NCI-H748 (cell line): Measurements from ENCODE around the gene DNAH1.
"Not testable (repeated sequence)": the region's sequence is repeated elsewhere in the genome, so short reads cannot be mapped to it uniquely, and the experiment has no call there.

Source experiments
- DNase-seq: peaks from one replicate; lab custom pipeline; 2025; ENCODE audit not compliant: unreplicated experiment; lab: John Stamatoyannopoulos, UW

Gene DNAH1

DNA sequence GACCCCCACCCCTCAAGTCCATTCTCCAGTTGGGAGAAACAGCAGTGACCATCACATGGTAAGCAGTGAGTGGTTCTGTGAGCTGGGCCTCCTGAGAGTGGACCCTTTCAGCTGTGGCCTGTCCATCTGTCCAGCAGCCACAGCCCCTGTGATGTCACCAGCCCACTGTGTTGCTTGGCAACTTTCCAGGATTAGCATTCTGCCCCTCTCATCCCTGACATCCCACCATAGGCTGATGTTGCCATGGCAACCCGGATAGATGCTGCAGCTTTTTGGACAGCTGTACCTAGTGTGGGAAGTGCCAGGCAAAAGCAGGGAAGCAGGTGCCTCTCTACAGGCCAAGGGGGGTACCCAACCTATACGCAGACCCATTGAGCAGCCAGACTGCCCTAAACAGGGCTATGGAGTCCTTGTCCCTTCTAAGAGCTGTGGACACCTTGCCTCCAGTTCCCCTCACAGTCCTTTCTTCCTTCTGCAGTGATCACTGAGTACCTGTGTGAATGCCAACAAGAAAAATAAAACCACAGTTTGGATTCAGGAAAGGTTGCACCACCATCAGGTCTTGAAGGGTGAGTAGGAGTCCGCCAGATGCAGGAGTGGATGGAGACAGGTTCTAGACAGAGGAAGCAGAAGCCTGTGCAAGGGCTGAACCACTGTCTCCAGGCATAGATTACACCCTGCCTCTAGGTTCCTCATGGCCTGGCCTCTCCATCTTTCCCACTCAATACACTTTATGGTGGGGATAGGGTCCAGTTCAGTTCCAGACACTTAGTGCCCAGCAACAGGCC lies at the start of gene DNAH1:
DNAH1 (plus strand) TSS at position 343 of the 788 bp plus-strand sequence. CDS start 6,124 bp downstream, outside the sequence.
- DNase-seq: peak; percentile 91

DNA sequence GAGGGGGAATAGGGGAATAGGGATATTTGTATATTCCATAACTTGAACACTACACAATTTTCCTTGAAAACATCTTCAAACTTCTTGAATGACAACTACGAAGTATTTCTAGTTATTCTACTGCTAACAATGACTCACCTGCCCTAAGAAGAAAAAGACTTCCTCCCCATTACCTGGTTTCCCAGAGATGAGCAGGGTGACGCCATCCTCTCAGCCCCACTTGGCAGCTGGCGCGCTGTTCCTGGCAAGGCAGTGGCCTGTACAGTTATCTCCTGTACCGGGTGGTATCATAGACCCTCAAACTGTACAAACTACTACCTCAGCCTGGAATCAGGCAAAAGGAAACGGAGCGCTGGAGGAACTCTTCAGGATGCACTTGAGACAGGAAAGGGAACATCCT lies 48.1 kb upstream of the DNAH1 start:
- DNase-seq: no peak

DNA sequence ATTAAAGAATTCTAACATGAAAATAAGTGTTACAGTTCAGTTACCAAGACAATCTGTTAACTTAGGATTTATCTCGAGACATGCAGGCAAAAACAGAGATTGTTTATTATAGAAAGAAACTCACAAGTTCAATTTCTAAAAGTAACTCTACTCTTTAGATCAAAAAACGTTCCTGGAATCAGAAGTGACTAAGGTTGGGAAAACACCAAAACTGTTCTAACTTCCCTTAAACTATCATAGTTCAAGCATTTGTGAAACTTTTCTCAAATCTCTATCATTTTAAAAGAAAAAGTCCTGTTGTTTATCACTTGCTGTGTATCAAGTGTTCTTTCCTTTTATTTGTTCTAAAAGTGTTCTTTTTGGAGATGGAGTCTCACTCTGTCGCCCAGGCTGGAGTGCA lies 46.3 kb upstream of the DNAH1 start:
- DNase-seq: no peak

DNA sequence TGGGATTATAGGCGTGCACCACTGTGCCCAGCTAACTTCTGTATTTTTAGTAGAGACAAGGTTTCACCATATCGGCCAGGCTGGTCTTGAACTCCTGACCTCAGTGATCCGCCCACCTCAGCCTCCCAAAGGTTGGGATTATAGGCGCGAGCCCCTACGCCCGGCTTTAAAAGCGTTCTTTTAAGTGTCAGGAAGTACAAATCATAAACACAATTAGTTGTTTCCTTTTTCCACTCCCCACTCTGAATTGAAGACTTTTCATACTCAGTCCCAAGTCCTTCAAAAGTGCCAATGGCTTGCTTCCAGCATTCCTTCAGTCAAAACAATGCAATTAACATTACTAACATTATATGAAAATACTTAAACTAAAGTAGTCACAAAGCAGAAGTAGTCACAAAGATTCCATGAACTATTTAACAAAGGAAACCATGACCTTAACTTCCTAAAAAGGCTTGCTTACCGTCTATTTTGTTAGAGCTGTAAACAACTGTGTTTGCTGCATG lies 45.8 kb upstream of the DNAH1 start:
- no peak for DNase-seq

DNA sequence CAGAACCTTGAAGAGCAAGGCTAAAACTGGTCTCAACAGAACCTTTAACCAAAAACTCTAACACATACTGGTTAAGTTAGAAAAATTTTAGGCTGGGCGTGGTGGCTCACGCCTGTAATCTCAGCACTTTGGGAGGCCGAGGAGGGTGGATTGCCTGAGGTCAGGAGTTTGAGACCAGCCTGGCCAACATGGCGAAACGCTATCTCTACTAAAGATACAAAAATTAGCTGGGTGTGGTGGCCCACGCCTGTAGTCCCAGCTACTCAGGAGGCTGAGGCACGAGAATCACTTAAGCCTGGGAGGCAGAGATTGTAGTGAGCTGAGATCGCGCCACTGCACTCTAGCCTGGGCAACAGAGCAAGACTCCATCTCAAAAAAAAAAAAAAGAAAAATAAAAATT lies 43.9 kb upstream of the DNAH1 start:
- DNase-seq: not testable (repeated sequence)

DNA sequence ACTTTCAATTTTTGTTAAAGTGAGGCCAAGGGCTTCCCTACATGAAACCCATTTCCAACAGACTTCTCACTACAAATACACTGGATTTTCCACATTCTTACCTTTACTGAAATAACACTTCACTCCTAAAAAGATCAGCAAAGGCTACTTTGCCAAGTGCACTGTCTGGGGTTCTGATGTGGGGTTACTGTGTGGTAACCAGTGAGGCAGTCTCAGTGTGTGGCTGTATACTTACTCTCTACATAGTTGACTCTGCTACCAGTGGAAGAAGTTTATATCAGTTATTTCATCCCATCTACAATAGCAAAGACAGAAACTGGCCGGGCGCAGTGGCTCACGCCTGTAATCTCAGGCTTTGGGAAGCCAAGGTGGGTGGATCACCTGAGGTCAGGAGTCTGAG lies 43.3 kb upstream of the DNAH1 start:
- no peak for DNase-seq

DNA sequence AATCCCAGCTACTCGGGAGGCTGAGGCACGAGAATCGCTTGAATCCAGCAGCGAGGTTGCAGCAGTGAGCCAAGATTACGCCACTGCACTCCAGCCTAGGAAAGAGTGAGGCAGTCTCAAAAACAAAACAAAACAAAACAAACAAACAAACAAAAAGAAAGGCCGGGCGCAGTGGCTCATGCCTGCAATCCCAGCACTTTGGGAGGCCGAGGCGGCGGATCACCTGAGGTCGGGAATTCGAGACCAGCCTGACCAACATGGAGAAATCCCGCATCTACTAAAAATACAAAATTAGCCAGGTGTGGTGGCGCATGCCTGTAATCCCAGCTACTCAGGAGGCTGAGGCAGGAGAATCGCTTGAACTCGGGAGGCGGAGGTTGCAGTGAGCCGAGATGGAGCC lies 41.3 kb upstream of the DNAH1 start:
- DNase-seq: not testable (repeated sequence)

DNA sequence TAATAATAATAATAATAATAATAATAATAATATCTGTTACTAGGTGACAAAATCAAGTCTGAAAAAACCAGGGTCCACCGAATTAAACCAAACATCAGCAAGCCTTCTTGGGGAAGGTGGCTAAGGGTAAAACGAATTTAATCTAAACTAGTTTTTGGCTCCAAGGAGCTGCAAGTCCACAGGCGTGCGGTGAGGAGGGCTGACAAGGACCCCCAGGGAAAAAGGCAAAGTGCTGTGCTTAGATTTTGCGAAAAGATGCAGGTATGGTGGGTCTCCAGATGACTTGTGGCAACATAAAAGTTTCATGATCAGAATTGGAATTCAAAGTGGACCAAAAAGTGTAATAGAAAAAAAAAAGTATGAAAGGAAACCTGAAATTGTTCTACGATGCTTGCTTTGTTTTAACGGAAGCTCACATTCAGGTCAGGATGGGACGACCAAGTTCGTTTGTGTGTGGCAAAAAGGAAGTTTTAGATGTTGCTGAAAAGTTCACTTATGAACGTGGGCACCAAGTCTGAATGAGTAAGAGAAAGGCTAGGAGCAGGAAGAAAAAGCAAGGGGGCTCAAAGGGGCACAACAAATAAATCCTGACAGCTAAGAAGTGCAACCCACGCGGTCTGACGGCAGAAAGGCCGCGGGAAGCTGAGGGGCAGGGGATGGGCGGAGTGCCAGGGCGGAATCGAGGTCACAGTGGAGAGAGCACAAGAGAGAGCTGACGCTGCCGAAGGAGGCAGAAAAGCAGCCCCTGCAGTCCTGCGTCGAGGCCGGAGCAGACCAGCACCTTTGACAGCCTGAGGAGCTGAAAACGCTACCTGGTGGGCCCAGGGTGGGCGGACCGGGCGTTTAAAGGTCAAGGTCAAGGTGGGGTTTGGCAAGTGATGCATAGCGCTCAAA lies 38.8 kb upstream of the DNAH1 start:
- DNase-seq: peak; percentile 52

DNA sequence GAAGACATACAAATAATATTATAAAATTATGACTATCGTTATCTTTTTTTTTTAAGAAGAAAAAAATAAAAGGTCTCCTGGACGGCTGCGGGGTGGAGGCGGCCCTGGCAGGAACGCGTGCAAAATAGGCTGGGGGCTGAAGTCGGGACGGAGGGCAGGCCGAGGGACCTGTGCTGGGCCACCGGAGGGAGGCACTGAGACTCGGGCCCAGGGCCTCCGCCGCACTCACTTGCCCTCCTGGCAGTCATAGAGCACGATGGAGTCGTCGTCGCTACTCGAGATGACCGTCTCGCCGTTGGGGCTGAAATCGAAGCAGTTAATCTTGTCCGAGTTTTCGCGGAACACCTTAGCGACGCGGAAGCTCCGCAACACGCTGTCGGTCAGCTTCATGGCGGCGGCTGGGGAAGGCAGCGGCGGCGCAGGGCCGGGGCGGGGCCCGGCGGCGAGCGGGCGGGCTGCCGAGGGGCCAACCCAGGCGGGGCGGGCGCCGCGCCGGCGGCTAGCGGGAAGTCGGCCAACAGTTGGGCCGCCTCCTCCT lies 38.1 kb upstream of the DNAH1 start:
- peak; percentile 64 for DNase-seq

DNA sequence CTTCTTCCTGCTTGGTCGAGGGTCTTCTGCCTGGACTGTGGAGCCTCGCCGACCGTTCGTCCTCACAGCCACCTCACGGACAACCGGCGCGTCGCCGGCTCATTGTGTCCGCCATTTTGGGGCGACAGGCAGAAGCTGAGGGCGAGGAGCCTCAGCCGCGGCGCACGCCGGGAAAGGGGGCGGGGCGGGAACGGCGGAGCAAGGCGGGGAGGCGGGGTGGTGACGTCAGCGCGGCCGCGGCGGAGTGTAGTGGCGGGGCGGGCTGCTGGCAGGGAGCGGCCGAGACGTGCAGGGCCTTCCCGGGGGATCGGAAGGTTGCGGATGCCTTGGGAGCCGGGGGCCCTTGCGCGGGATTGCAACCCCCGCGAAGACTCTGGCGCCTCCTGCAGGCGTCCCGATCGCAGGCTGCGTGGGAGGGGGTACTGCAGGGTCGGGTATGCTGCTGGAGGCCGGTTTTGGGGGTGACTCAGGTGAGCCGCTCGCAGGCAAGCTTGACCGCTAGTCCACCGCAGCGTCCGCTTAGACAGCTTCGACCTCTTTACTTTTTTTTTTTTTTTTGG lies 37.5 kb upstream of the DNAH1 start, which contains the start of gene WDR82:
WDR82 (minus strand) TSS at position 140 of the 560 bp plus-strand sequence. CDS start 288 bp downstream, outside the sequence.
- DNase-seq: peak; percentile 90

DNA sequence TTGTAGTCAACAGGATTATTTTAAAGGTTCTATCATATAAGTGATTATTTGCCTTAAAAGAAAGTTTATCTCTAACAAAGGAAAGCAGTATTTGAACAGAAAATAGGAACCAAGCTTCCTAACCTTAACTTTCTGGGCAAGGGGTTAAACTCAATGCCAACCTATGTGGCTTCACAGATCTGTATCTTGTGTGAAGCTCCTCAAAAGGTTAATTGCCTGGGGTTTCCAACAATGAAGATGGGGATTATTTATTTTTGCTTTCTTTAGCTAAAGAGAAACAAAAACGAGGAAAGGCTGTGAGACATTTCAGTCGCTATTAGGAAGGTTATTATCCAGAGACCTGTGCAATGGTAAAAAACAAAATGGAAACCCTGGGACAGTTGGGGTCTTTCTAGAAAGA lies 36.5 kb upstream of the DNAH1 start:
- DNase-seq: no peak

DNA sequence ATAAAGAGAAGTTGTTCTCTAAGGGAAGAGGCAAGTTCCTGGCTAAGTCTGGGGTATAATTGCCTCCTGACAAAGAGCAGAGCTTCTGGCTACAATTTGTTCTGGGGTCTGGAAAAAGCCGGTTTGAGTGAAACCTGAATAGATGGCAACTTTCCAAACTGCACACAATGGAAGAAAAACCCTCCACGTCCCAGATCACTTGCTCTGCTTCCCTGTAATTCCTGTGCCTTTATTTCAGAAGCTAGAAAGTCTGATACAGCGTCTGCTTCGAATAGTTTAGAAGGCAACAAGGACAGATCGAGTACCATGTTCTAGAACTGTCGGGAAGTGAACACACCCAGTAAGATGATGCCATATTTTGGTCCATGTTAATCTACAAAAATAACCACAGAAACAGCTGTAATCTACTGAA lies 36.1 kb upstream of the DNAH1 start:
- peak; percentile 78 for DNase-seq

DNA sequence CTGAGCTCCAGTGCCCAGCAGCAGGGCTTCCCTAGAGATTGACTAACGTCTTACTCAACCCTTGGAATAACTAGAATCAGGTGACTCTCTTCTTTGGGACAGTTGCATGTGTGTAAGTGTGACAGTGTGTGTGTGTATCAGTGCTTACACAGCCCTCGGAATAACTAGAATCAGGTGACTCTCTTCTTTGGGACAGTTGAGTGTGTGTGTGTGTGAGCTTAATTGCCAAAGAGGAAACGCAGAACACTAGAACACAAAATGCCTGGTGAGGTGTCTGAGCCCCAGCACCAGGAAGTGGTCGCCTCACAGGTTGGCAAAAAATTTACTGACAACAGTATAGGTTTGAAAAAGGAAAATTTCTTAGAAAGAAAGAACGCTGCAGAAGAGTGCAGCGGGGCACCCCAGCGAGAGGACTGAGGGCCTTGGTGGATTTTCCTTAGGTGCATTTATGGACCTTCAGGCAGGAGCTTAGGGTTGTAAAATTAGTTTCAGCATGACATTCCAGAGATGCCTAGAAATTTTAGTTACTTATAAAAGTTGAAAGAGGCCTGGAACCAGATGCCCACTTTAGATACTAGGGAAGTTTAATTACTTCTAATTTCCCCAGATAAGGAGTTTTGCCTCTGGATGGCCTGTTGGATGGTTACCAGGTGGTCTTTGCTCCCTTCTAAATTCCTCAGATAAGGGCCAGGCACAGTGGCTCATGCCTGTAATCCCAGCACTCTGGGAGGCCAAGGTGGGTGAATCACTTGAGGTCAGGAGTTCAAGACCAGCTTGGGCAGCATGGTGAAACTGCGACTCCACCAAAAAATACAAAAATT lies 33.9 kb upstream of the DNAH1 start:
- DNase-seq: no peak

DNA sequence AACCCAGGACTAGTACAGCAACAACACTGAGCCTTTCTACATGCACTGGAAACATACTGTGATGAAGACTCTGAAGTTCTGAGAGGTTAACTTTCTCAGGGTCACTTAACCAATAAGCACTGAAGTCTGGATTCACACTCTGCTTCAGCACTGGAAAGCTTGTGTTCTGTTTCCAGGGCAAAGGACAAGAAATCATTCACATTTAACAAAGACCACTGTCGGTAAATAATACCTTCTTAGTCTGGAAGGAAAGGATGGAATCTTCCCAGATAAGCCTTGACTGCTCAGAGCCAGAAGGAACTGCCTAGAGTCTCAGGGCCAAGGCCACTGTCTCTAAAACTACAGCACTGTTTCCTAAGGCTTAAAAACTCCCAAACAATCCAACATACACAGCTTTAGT lies 32.8 kb upstream of the DNAH1 start:
- no peak for DNase-seq

DNA sequence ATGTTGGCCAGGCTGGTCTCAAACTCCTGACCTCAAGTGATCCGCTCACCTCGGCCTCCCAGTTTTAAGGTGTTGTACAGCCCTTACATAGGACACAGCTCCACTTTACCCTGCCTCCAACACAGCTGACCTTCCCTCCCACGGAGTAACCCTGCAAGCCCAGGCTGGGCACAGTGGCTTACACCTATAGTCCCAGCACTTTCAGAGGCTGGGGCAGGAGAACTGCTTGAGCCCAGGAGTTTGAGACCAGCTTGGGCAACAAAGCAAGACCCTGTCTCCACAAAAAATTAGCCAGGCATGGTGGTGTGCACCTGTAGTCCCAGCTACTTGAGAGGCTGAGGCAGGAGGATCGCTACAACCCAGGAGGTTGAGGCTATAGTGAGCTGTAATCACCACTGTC lies 32.1 kb upstream of the DNAH1 start:
- DNase-seq: not testable (repeated sequence)

DNA sequence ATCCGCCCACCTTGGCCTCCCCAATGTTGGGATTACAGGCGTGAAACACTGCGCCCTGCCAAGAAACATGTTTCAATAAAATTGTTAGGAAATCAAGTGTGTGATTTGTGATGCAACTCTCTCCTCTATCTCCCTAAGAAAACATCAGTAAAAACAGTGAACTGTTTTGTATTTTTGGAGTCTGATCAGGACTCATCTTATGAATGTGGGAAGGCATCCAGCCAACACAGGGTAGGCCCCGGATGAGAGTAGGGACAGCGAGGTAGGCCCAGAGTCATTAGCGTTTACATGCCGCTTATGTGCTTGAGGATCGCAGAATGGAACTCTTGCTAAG lies 29.4 kb upstream of the DNAH1 start:
- no peak for DNase-seq

DNA sequence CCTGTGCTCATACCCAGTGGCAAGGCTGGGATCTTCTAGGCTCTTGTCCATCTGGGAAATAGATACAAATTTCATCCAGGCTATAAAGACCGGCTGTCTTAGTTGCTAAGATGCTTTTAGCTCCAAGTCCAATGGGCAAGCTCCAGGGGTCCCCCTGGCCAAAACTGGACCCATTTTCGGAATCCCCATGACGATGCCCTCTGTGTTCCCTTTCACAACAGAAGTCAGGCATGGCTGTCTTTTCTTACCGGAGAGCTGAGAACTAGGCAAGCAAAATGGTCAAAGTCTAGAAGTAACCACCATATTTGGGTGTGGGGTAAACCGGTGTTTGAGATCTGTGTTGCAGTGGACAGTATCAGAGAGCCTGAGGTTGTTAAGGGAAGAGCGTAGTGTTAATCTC lies 27.4 kb upstream of the DNAH1 start:
- DNase-seq: no peak

DNA sequence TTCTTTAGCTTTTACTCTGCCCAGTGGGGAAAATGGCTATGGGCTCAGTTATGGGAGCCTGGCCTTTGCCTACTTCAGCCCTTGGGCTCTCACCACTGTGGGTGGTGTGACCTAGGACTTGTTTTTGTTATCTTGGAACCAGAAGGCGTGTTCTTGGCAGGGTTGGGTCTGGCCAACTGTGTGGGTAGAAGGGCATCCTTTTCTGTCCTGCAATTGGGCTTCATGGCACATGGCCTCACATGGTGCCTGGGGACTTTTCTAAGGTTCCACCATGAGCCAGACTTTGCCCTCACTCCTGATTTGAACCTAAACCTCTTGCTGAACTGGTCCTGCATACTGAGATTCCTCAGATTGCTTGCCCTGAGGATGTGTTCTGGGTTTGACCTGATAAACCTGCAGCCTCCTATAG lies 26.8 kb upstream of the DNAH1 start:
- no peak for DNase-seq

DNA sequence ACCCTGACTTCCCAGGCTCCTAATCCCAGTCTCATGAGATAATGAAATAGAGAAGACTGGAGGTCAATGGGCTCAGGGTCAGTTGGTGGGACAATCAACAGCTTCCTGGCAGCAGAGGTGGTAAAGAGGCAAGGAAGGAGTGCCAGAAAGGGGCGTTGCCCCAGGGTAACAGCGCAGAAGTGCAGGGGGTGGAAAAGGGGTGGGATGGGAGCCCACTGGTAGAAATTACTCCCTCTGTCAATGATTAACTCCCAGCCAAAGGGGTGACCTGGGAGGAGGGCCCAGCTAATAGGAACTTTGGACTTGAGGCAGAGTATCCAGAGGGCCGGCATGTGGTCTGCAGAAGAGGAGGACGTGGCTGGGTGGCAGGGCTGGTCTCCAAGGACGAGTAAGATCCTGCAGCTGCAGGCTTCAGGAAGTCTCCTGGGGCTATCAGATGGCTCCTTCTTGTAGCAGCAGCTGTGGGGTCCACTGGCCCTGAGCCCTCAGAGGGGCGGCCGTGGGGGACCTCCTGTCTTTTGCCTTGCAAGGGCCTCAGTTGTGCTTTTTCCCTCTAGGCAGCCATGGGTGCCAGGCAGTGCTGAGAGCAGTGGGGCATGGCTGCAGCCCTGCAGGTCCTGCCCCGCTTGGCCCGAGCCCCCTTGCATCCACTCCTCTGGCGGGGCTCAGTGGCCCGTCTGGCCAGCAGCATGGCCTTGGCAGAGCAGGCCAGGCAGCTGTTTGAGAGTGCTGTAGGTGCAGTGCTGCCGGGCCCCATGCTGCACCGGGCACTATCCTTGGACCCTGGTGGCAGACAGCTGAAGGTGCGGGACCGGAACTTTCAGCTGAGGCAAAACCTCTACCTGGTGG lies 26.1 kb upstream of the DNAH1 start:
- DNase-seq: no peak
